Measurements from ENCODE around the gene ZBTB34.

The ZBTB34 gene

DNA sequence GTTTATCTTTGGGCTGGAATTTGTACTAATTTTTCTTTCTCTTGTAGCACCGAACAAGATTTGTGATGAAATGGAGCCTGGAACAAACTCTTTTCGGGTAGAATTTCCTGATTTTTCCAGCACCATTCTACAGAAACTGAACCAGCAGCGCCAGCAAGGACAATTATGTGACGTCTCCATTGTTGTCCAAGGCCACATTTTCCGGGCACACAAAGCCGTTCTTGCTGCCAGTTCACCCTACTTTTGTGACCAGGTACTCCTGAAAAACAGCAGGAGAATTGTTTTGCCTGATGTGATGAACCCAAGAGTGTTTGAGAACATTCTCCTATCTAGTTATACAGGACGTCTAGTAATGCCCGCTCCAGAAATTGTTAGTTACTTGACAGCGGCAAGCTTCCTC, 28.0 kb upstream of the ZBTB34 start:
- no peaks in the 10 kb centered on the region for H3K36me3 ChIP-seq (ENCODE audit: control insufficient read depth, insufficient read depth, low read length)
- no peak overlapping the region for H3K4me3 ChIP-seq (ENCODE audit: low read length)
- H3K9me3 ChIP-seq (ENCODE audit: control insufficient read depth, low read length) = no peaks in the 10 kb centered on the region
- no peak overlapping the region for H3K9ac ChIP-seq (ENCODE audit: low read length)
- peaks cover 9% of the 10 kb centered on the region for H3K4me1 ChIP-seq (ENCODE audit: control insufficient read depth, insufficient read depth, low read length)
- H3K27me3 ChIP-seq (ENCODE audit: control insufficient read depth, insufficient read depth, low read length) = no peaks in the 10 kb centered on the region

DNA sequence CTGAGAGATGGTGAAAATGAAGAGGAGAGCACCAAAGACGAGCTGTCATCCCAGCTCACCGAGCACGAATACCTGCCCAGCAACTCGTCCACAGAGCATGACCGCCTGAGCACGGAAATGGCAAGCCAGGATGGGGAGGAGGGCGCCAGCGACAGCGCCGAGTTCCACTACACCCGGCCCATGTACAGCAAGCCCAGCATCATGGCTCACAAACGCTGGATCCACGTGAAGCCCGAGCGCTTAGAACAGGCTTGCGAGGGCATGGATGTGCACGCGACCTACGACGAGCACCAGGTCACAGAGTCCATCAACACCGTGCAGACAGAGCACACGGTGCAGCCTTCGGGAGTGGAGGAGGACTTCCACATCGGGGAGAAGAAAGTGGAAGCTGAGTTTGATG, 27.4 kb upstream of the ZBTB34 start:
- Histone ChIP-seq H3K4me1 (ENCODE audit: control insufficient read depth, insufficient read depth, low read length) (peaks cover 11% of the 10 kb centered on the region), H3K27me3 (ENCODE audit: control insufficient read depth, insufficient read depth, low read length) (no peaks in the 10 kb centered on the region), H3K4me3 (ENCODE audit: low read length) (no peak overlapping the region), H3K9ac (ENCODE audit: low read length) (no peak overlapping the region), H3K36me3 (ENCODE audit: control insufficient read depth, insufficient read depth, low read length) (no peaks in the 10 kb centered on the region), H3K9me3 (ENCODE audit: control insufficient read depth, low read length) (no peaks in the 10 kb centered on the region)

DNA sequence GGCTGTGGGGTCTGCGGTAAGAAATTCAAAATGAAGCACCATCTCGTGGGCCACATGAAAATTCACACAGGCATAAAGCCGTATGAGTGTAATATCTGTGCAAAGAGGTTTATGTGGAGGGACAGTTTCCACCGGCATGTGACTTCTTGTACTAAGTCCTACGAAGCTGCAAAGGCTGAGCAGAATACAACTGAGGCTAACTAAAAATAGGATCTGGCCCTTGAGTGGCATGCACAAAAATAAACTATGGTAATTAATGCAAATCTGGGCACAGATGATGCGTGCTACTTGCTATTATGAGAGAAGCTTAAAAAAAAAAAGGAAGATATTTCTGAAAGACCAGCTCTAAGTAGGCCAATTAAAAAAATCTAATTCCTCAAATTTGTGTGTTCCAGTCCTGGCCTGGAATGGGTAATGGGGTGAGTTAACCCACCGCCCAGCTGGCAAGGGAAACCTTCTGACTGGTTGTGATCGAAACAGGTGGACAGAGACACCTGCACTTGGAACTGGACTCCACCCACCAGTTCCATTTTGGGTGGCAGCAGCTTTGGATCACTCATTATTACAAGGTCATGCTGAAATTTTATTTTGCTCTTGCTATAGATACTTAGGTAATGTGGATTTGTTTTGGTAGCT, 26.6 kb upstream of the ZBTB34 start:
- H3K4me3 ChIP-seq (ENCODE audit: low read length) = no peak overlapping the region
- H3K4me1 ChIP-seq (ENCODE audit: control insufficient read depth, insufficient read depth, low read length) = peaks cover 17% of the 10 kb centered on the region
- no peaks in the 10 kb centered on the region for H3K36me3 ChIP-seq (ENCODE audit: control insufficient read depth, insufficient read depth, low read length)
- no peaks in the 10 kb centered on the region for H3K27me3 ChIP-seq (ENCODE audit: control insufficient read depth, insufficient read depth, low read length)
- no peaks in the 10 kb centered on the region for H3K9me3 ChIP-seq (ENCODE audit: control insufficient read depth, low read length)
- H3K9ac ChIP-seq (ENCODE audit: low read length) = no peak overlapping the region

DNA sequence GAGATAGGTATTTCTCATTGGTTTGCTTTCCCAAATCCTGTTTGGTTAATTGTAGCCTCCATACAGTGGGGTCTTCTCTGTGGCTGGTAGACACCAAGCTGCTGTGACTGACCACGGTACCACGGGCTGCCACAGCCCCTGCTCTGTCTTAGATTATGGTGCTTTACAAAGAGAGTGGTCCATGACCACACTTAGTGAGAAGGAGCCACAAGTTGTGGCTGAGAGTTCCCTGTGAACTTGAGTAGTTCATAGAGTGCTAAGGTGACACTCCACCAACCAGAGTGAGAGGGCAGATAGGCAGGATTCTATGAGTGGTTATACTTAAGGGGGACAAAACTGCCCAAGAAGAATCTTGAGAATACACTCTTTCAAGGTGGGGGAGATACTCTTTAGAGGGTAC, 25.8 kb upstream of the ZBTB34 start:
- Histone ChIP-seq H3K4me1 (ENCODE audit: control insufficient read depth, insufficient read depth, low read length) (peaks cover 12% of the 10 kb centered on the region), H3K9me3 (ENCODE audit: control insufficient read depth, low read length) (no peaks in the 10 kb centered on the region), H3K9ac (ENCODE audit: low read length) (no peak overlapping the region), H3K36me3 (ENCODE audit: control insufficient read depth, insufficient read depth, low read length) (peaks cover 4% of the 10 kb centered on the region), H3K4me3 (ENCODE audit: low read length) (no peak overlapping the region), H3K27me3 (ENCODE audit: control insufficient read depth, insufficient read depth, low read length) (no peaks in the 10 kb centered on the region)

DNA sequence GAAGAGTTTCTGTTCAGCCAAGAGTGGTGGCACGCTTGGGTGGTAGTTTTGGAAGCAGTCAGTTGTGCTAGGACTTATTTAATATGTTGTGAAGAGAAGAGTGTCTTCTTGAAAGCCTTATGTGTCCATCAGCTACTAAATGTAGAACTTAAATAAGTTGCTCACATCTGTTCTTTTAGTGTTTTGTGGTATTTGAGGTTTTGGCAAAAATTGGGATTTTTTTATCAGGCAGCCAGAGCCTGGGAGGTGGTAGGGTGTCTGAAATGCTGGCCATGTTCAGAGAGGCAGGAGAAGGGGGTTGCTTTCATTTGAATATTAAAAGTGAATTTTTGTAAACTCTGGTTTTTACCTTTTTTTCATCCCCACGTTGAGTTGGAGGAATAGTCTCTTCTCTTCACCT, 24.2 kb upstream of the ZBTB34 start:
- Histone ChIP-seq H3K9ac (ENCODE audit: low read length) (no peak overlapping the region), H3K27me3 (ENCODE audit: control insufficient read depth, insufficient read depth, low read length) (no peaks in the 10 kb centered on the region), H3K36me3 (ENCODE audit: control insufficient read depth, insufficient read depth, low read length) (peaks cover 4% of the 10 kb centered on the region), H3K4me1 (ENCODE audit: control insufficient read depth, insufficient read depth, low read length) (peaks cover 12% of the 10 kb centered on the region), H3K9me3 (ENCODE audit: control insufficient read depth, low read length) (no peaks in the 10 kb centered on the region), H3K4me3 (ENCODE audit: low read length) (no peak overlapping the region)

DNA sequence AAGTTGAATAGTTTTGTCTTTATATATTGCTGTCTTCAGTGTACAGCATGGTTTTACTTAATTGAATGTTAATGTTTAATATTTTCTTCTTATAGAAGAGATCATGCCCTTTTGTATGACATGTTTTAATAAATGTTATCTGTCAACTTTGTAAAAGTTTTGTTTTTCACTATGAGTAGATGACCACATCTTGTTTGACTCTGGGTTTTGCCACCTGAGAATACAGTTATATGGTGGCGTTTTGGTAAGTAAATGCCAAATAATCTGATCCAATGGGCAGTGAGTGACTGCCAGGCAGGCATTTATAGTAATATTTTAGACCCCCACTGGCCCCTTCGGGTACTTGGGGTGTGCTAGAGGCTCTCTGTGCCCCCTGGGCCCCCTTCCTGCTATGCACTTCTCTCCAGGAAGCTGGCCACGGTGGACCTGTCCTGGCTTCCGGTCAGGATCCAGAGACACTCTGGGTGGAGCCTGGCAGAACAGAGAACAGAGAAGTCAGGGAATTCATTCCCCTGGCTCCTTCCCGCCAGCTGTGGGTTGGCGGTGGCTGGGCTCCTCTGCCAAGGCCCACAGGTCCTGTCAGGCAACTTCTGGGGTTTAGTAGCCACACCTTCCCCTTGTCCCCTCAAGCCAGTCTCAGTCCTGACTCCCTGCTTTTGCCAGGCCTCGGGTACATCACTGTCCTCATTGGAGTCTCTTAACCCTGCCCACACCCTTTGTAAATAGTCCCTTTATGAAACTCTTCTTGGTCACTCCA, 22.2 kb upstream of the ZBTB34 start:
- H3K9me3 ChIP-seq (ENCODE audit: control insufficient read depth, low read length) = no peaks in the 10 kb centered on the region
- H3K27me3 ChIP-seq (ENCODE audit: control insufficient read depth, insufficient read depth, low read length) = no peaks in the 10 kb centered on the region
- H3K36me3 ChIP-seq (ENCODE audit: control insufficient read depth, insufficient read depth, low read length) = peaks cover 4% of the 10 kb centered on the region
- H3K4me3 ChIP-seq (ENCODE audit: low read length) = no peak overlapping the region
- peaks cover 7% of the 10 kb centered on the region for H3K4me1 ChIP-seq (ENCODE audit: control insufficient read depth, insufficient read depth, low read length)
- H3K9ac ChIP-seq (ENCODE audit: low read length) = no peak overlapping the region

DNA sequence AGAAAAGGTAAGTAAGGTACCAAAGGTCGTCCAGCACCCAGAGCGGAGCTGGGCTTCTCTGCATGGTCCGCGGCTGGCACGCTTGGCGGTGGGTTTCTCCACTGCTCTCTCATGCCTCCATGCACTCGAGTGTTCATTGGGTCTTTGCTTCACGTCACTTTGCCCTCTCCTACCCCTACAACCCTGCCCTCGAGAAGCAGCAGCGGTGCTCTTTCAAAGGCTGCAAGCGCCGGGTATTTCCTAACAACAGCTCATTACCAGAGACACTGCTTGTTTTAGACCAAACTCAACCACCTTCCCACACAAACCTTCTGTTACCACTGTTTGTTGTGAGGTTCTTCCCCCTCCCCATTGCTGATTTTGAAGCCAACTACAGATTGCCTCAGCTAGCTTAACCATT, 21.5 kb upstream of the ZBTB34 start:
- peaks cover 7% of the 10 kb centered on the region for H3K4me1 ChIP-seq (ENCODE audit: control insufficient read depth, insufficient read depth, low read length)
- peaks cover 4% of the 10 kb centered on the region for H3K36me3 ChIP-seq (ENCODE audit: control insufficient read depth, insufficient read depth, low read length)
- H3K4me3 ChIP-seq (ENCODE audit: low read length) = no peak overlapping the region

DNA sequence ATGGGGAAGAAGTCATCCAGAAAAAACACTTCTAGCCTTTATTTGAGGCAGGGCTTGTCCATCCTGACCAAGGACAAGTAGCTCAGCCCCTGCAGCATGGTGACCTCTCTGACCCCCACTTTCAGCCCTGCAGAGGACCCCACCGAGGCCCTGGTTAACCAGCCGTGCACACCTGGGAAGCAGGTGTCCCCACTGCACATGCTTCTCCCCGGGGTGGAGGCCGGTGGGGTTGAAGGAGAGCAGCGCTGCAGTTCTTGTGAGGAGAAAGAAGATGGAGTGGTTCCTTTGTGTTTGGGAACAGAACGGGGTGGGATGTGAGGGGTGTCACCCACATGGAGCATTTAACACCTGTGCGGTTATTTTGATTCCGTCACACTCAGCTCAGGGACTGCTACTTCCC, 21.1 kb upstream of the ZBTB34 start:
- Histone ChIP-seq H3K9ac (ENCODE audit: low read length) (no peak overlapping the region), H3K27me3 (ENCODE audit: control insufficient read depth, insufficient read depth, low read length) (no peaks in the 10 kb centered on the region), H3K9me3 (ENCODE audit: control insufficient read depth, low read length) (no peaks in the 10 kb centered on the region), H3K36me3 (ENCODE audit: control insufficient read depth, insufficient read depth, low read length) (peaks cover 4% of the 10 kb centered on the region), H3K4me3 (ENCODE audit: low read length) (no peak overlapping the region), H3K4me1 (ENCODE audit: control insufficient read depth, insufficient read depth, low read length) (peaks cover 7% of the 10 kb centered on the region)

More for the DNA sequence above, 21.5 kb upstream of the ZBTB34 start:
- Histone ChIP-seq H3K27me3 (ENCODE audit: control insufficient read depth, insufficient read depth, low read length) (no peaks in the 10 kb centered on the region), H3K9ac (ENCODE audit: low read length) (no peak overlapping the region), H3K9me3 (ENCODE audit: control insufficient read depth, low read length) (no peaks in the 10 kb centered on the region)

DNA sequence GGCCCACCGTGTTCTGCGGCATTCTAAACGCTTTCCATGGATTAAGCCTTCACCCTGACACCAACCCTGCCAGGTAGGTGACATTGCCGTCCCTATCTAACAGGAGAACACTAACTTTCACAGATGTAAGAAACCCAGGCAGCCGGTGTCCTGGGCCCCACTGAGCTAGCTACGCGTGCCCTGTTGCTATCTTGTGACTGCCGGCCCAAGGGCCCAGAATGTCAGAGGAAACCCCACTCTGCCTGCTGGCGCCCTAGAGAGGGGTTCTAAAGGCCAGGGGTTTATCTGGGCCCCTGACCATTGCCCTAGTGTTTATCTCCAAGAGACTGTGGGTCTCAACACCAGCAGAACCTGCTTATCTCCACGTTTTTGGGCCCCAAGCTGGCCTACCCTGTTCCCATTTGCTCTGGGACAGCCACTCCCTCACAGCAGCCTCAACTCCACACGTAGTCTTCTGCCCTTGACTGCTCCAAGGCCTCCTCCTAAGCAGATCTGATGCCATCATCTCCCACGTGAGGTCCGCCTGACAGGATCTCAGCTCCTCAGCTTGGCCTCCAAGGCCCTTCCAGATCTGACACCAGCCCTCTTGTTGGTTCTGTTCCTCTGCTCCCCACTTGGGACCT, 18.1 kb upstream of the ZBTB34 start:
- Histone ChIP-seq H3K9ac (ENCODE audit: low read length) (no peak overlapping the region), H3K27me3 (ENCODE audit: control insufficient read depth, insufficient read depth, low read length) (no peaks in the 10 kb centered on the region), H3K4me3 (ENCODE audit: low read length) (no peak overlapping the region), H3K9me3 (ENCODE audit: control insufficient read depth, low read length) (no peaks in the 10 kb centered on the region), H3K36me3 (ENCODE audit: control insufficient read depth, insufficient read depth, low read length) (peaks cover 4% of the 10 kb centered on the region), H3K4me1 (ENCODE audit: control insufficient read depth, insufficient read depth, low read length) (peaks cover 7% of the 10 kb centered on the region)

DNA sequence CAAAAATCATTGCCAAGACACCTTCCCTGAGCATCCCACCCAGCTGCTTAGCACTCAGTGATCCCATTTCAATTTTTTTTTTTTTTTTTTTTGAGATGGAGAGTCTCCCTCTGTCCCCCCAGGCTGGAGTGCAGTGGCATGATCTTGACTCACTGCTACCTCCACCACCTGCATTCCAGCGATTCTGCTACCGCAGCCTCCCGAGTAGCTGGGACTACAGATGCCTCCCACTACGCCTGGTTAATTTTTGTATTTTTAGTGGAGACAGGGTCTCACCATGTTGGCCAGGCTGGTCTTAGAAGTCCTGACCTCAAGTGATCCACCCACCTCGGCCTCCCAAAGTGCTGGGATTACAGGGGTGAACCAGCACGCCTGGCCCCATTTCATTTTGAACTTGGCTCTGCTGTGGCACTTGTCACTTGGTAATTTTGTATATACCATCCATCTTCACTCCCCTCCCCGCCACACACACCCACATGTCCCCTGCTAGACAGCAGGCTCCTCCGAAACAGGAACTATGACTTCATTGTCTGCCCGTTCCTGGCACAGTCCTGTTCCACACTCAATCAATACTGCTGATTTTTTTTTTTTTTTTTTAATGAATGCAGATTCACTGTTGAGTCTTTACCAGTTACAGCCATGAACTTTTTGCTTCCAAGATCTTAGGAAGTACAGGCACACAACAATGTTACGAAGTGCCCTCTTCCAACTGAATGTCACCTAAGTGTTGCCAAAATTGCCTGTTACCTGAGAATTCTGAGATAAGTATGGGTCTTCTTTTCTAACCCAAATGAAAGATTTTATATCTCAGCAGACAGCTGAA, 17.3 kb upstream of the ZBTB34 start:
- Histone ChIP-seq H3K4me1 (ENCODE audit: control insufficient read depth, insufficient read depth, low read length) (peaks cover 4% of the 10 kb centered on the region), H3K9me3 (ENCODE audit: control insufficient read depth, low read length) (no peaks in the 10 kb centered on the region), H3K9ac (ENCODE audit: low read length) (no peak overlapping the region), H3K27me3 (ENCODE audit: control insufficient read depth, insufficient read depth, low read length) (no peaks in the 10 kb centered on the region), H3K36me3 (ENCODE audit: control insufficient read depth, insufficient read depth, low read length) (peaks cover 4% of the 10 kb centered on the region), H3K4me3 (ENCODE audit: low read length) (no peak overlapping the region)

DNA sequence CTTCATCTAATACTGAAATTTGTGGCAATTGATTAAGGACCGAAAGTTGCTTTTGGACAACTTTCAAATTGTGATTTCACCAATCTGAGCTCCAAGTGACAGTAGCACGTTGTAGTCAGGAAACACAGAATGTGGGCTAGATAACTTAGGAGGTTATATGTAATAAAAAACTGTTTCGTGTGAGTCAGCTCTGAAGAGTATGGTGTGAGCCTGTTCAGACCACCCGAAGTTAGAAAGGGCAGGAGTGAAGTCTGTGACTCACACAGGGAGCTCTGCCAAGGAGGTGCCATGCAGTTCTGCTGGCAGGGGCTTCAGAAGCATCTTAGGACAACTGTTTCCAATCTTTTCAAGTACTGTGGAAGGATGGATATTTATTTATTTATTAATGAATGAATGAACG, 16.4 kb upstream of the ZBTB34 start:
- Histone ChIP-seq H3K36me3 (ENCODE audit: control insufficient read depth, insufficient read depth, low read length) (peaks cover 3% of the 10 kb centered on the region), H3K9me3 (ENCODE audit: control insufficient read depth, low read length) (no peaks in the 10 kb centered on the region), H3K9ac (ENCODE audit: low read length) (no peak overlapping the region), H3K4me3 (ENCODE audit: low read length) (no peak overlapping the region), H3K4me1 (ENCODE audit: control insufficient read depth, insufficient read depth, low read length) (no peaks in the 10 kb centered on the region), H3K27me3 (ENCODE audit: control insufficient read depth, insufficient read depth, low read length) (no peaks in the 10 kb centered on the region)

DNA sequence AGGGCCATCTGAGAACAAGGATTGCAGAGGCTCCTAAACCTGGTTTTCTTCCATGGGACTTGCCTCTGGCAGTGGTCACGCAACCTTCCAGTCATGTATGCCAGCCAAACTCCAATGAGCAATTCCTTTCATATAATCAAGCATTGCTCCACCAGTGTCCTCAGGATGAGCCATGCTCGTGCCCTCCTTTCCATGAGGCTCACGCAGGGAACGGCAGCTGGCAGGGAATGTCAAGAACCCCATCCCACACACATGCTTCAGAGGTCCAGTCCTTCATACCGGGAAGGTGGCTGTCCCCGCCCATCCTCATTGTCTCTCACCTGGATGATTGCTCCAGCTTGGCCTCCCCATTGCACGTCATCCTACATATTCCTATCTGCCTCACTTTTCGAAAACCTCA, 13.4 kb upstream of the ZBTB34 start:
- H3K4me3 ChIP-seq (ENCODE audit: low read length) = no peak overlapping the region
- no peaks in the 10 kb centered on the region for H3K9me3 ChIP-seq (ENCODE audit: control insufficient read depth, low read length)
- H3K4me1 ChIP-seq (ENCODE audit: control insufficient read depth, insufficient read depth, low read length) = no peaks in the 10 kb centered on the region
- H3K36me3 ChIP-seq (ENCODE audit: control insufficient read depth, insufficient read depth, low read length) = no peaks in the 10 kb centered on the region
- no peak overlapping the region for H3K9ac ChIP-seq (ENCODE audit: low read length)
- peaks cover 10% of the 10 kb centered on the region for H3K27me3 ChIP-seq (ENCODE audit: control insufficient read depth, insufficient read depth, low read length)

All from mucosa of stomach (tissue), 1 donor.